PC-3 (cell line): ENCODE data around the gene PEX14. TPM values are rescaled to one million over a fixed set of nuclear protein-coding genes. Genes with fewer than 3 reads are reported as not detected.

ENCODE experiments used
- ATAC-seq: fragments of 200-7000 bp; cut with Tn5 transposase; 2 replicates; pipeline ENCODE4 v1.9.1; 2020; ENCODE audit warnings: mild to moderate bottlenecking, moderate library complexity
- BruUV-seq: library from RNA; stranded (reverse); fragments of 400-500 nt; replicated peaks from 2 replicates; lab custom pipeline; 2021; lab: Mats Ljungman, UMichigan
- CTCF ChIA-PET: fragments of 300-600 bp; sonication (Branson Sonifier 250); formaldehyde crosslinking; loops from one replicate; lab custom pipeline; 2022; ENCODE audit warnings: antibody characterized with exemption; lab: Charles Lee
- POLR2A ChIA-PET: fragments of 300-600 bp; sonication (Branson Sonifier 250); formaldehyde crosslinking; loops from one replicate; lab custom pipeline; 2022; ENCODE audit warnings: antibody characterized with exemption; ENCODE audit not compliant: unreplicated experiment; lab: Charles Lee
- DNase-seq: peaks from one replicate; pipeline ENCODE4 v3.0.0-alpha.2; 2015
- H2AFZ ChIP-seq: fragments of 300-600 bp; sonication (generic); 2 replicates; pipeline ENCODE4 v1.6.0; 2016; ENCODE audit warnings: antibody characterized with exemption, low read length
- H3F3A ChIP-seq: fragments of 300-600 bp; sonication (generic); one replicate; pipeline ENCODE4 v1.6.0; 2017; ENCODE audit warnings: antibody characterized with exemption, low read length, control low read depth, mild to moderate bottlenecking; ENCODE audit not compliant: unreplicated experiment
- H3K27ac ChIP-seq: fragments of 300-600 bp; sonication (generic); 2 replicates; pipeline ENCODE4 v1.5.1; 2016; ENCODE audit warnings: mild to moderate bottlenecking, low read length
- H3K27me3 ChIP-seq: fragments of 300-600 bp; sonication (generic); 2 replicates; pipeline ENCODE4 v1.6.1; 2016; ENCODE audit warnings: low read length, mixed read lengths
- H3K36me3 ChIP-seq: fragments of 300-600 bp; sonication (generic); 2 replicates; pipeline ENCODE4 v1.6.1; 2016; ENCODE audit warnings: low read depth, mixed run types, low read length, mixed read lengths
- H3K4me1 ChIP-seq: fragments of 300-600 bp; sonication (generic); 2 replicates; pipeline ENCODE4 v1.5.1; 2016; ENCODE audit warnings: low read length; ENCODE audit not compliant: insufficient read depth
- H3K4me2 ChIP-seq: fragments of 300-600 bp; sonication (generic); 2 replicates; pipeline ENCODE4 v1.6.0; 2016; ENCODE audit warnings: low read length
- H3K4me3 ChIP-seq: fragments of 300-600 bp; sonication (generic); 2 replicates; pipeline ENCODE4 v1.5.1; 2016; ENCODE audit warnings: mild to moderate bottlenecking, low read length, mixed read lengths
- H3K79me2 ChIP-seq: fragments of 300-600 bp; sonication (generic); 2 replicates; pipeline ENCODE4 v1.6.1; 2017; ENCODE audit warnings: low read length, mixed read lengths
- H3K9ac ChIP-seq: fragments of 300-600 bp; sonication (generic); 2 replicates; pipeline ENCODE4 v1.6.0; 2016; ENCODE audit warnings: mild to moderate bottlenecking, low read length
- H3K9me2 ChIP-seq: fragments of 300-600 bp; sonication (generic); replicated peaks from 2 replicates; pipeline ENCODE4 v1.6.1; 2016; ENCODE audit warnings: mixed run types, low read length, mixed read lengths
- H3K9me3 ChIP-seq: fragments of 300-600 bp; sonication (generic); 2 replicates; pipeline ENCODE4 v1.6.1; 2016; ENCODE audit warnings: low read length, mixed read lengths
- H4K20me1 ChIP-seq: fragments of 300-600 bp; sonication (generic); 2 replicates; pipeline ENCODE4 v1.6.1; 2016; ENCODE audit warnings: low read length, mixed read lengths
- EZH2 ChIP-seq: fragments of 300-600 bp; sonication (generic); IDR thresholded peaks from one replicate; pipeline ENCODE4 v1.6.1; 2017; ENCODE audit warnings: antibody characterized with exemption, mild to moderate bottlenecking, low read length; ENCODE audit not compliant: unreplicated experiment
- EZH2phosphoT487 ChIP-seq: fragments of 300-600 bp; sonication (generic); IDR thresholded peaks from 2 replicates; pipeline ENCODE4 v1.6.1; 2018; ENCODE audit warnings: mild to moderate bottlenecking, antibody characterized with exemption, low read length, borderline replicate concordance
- intact Hi-C: fragments of 100-400 bp; cut with micrococcal nuclease; formaldehyde crosslinking; loops from 2 replicates; pipeline ENCODE4 v1.9.0; 2023
- total RNA-seq: library from RNA; depleted of rRNA; stranded (reverse); fragments of >200 nt; gene quantifications from 2 replicates; pipeline ENCODE4 v1.2.3, GENCODE V29; 2014
- TF ChIP-seq, protein P1 (sequence below): fragments of 300-600 bp; sonication (generic); conservative IDR thresholded peaks from 2 replicates; pipeline ENCODE4 v1.5.1; 2017; ENCODE audit warnings: antibody characterized with exemption, low read depth, mild to moderate bottlenecking, low read length

PEX14 gene
- total RNA-seq, 1 experiment from 2014 or later, result 24.9 TPM

DNA sequence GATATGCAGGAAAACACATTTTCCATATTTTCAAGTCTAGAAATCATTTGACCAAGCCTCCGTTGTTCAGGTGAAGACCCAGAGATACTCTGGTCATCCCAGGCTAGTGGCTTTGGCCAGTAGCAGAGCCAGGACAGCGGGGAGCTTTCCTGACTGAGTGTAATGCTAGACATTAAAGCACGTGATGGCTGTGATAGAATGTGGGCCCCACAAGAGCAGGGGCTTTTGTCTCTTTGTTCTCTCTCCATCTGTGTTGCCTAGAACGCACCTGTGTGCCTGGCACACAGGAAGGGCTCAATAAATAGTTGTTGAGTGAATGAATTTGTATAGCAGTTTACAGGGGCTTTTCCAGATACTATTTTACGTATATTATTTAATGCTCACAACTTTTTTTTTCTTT lies 34.0 kb upstream of the PEX14 start:
- CTCF ChIA-PET, result no interaction called here
- no peaks in the 10 kb centered on the region for H3K4me1 ChIP-seq
- H2AFZ ChIP-seq, result no peak overlapping the region
- H3K27ac ChIP-seq, result no peak overlapping the region
- TF ChIP-seq EZH2phosphoT487 (no peak), EZH2 (no peak)
- TF ChIP-seq, protein P1, sequence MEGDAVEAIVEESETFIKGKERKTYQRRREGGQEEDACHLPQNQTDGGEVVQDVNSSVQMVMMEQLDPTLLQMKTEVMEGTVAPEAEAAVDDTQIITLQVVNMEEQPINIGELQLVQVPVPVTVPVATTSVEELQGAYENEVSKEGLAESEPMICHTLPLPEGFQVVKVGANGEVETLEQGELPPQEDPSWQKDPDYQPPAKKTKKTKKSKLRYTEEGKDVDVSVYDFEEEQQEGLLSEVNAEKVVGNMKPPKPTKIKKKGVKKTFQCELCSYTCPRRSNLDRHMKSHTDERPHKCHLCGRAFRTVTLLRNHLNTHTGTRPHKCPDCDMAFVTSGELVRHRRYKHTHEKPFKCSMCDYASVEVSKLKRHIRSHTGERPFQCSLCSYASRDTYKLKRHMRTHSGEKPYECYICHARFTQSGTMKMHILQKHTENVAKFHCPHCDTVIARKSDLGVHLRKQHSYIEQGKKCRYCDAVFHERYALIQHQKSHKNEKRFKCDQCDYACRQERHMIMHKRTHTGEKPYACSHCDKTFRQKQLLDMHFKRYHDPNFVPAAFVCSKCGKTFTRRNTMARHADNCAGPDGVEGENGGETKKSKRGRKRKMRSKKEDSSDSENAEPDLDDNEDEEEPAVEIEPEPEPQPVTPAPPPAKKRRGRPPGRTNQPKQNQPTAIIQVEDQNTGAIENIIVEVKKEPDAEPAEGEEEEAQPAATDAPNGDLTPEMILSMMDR, result no peak
- no peak overlapping the region for H3K9ac ChIP-seq
- DNase-seq (no peak), ATAC-seq (no peak)
- no peaks in the 10 kb centered on the region for H4K20me1 ChIP-seq
- no TSS peak for BruUV-seq
- no peaks in the 10 kb centered on the region for H3F3A ChIP-seq
- H3K4me3 ChIP-seq, result no peak overlapping the region
- intact Hi-C loops, result no loop called here
- H3K9me3 ChIP-seq, result no peaks in the 10 kb centered on the region
- no peaks in the 10 kb centered on the region for H3K79me2 ChIP-seq
- POLR2A ChIA-PET, result interaction anchor here (0.6 kb wide), 1 partner anchor 133 kb away, joined by 5 read pairs; no protein-coding TSS in a partner anchor
- no peak overlapping the region for H3K4me2 ChIP-seq
- H3K9me2 ChIP-seq, result no peaks in the 10 kb centered on the region
- H3K27me3 ChIP-seq, result no peaks in the 10 kb centered on the region
- H3K36me3 ChIP-seq, result no peaks in the 10 kb centered on the region

DNA sequence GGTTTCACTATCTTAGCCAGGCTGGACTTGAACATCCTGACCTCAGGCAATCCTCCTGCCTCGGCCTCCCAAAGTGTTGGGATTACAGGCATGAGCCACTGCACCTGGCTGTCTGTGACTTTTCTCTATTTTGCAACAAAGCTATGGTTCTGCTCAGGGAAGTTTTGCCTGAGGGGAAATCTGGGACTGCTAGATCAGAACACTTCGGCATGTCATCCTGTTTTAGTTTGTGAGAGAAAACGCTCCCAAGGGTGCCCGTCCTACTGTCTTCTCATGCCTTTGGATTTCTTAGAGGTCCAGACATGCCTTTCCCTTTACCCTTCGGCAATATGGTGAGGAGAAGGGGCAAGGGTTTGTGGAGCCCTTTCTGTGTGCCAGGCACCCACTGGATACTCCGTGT lies 30.5 kb upstream of the PEX14 start:
- BruUV-seq, result no TSS peak
- Histone ChIP-seq H3K9ac (no peak overlapping the region), H2AFZ (no peak overlapping the region), H3F3A (no peaks in the 10 kb centered on the region), H3K4me1 (no peaks in the 10 kb centered on the region), H3K4me3 (no peak overlapping the region), H4K20me1 (no peaks in the 10 kb centered on the region), H3K9me3 (no peaks in the 10 kb centered on the region), H3K27ac (no peak overlapping the region), H3K9me2 (no peaks in the 10 kb centered on the region), H3K79me2 (no peaks in the 10 kb centered on the region), H3K4me2 (no peak overlapping the region), H3K27me3 (no peaks in the 10 kb centered on the region), H3K36me3 (no peaks in the 10 kb centered on the region)
- ChIA-PET CTCF (no interaction called here), POLR2A (no interaction called here)
- intact Hi-C loops, result no loop called here
- DNase-seq, result no peak
- no peak for TF ChIP-seq EZH2
- TF ChIP-seq, protein P1, result no peak
- TF ChIP-seq EZH2phosphoT487, result no peak
- no peak for ATAC-seq

DNA sequence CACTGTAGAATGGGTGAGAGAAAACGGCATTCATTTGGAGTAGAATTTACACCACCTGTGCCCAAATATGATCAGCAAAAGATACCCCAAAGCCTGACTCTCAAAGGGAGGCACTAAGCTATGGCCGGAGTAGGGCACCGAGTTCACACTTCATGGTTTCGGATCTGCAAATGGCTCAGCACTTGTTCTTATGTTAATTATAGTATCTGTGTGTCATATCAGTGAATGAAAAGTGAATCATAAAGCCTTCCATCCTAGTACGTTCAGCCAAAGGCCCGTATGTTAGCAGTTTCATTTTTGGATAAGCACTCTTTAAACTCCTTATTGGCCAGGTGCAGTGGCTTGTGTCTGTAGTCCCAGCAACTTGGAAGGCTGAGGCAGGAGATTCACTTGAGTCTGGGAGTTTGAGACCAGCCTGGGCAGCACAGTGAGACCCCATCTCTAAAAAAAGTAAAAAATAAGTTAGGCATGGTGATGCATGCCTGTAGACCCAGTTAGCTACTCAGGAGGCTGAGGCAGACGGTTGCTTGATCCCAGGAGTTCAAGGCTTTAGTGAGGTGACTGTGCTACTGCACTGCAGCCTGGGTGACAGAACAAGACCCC lies 29.9 kb upstream of the PEX14 start:
- TF ChIP-seq, protein P1, result no peak
- TF ChIP-seq EZH2phosphoT487 (no peak), EZH2 (no peak)
- Histone ChIP-seq H4K20me1 (no peaks in the 10 kb centered on the region), H3K4me2 (no peak overlapping the region), H2AFZ (no peak overlapping the region), H3K9ac (no peak overlapping the region), H3K9me2 (no peaks in the 10 kb centered on the region), H3K27me3 (no peaks in the 10 kb centered on the region), H3K27ac (no peak overlapping the region), H3K4me3 (no peak overlapping the region), H3K9me3 (no peaks in the 10 kb centered on the region), H3F3A (no peaks in the 10 kb centered on the region), H3K36me3 (no peaks in the 10 kb centered on the region), H3K4me1 (no peaks in the 10 kb centered on the region), H3K79me2 (no peaks in the 10 kb centered on the region)
- CTCF ChIA-PET, result no interaction called here
- DNase-seq, result no peak
- POLR2A ChIA-PET, result no interaction called here
- intact Hi-C loops, result no loop called here
- ATAC-seq, result no peak
- BruUV-seq, result no TSS peak
